B cell (primary cell): ENCODE data around the gene TSC1.

Experiments
- EZH2 ChIP-seq: IDR thresholded peaks from 2 replicates; pipeline ENCODE4 v1.6.1; 2012; ENCODE audit warnings: borderline replicate concordance, low read depth, mild to moderate bottlenecking, moderate library complexity, low read length; ENCODE audit not compliant: insufficient read depth, poor library complexity, severe bottlenecking
- TF ChIP-seq, protein P1 (sequence below): fragments of 200-600 bp; IDR thresholded peaks from one replicate; pipeline ENCODE4 v1.8.0; 2022; ENCODE audit warnings: antibody characterized with exemption, mild to moderate bottlenecking

GRCh38 chr9:132901858-132902831 is 42.3 kb downstream of the TSC1 start:
- TF ChIP-seq, protein P1, sequence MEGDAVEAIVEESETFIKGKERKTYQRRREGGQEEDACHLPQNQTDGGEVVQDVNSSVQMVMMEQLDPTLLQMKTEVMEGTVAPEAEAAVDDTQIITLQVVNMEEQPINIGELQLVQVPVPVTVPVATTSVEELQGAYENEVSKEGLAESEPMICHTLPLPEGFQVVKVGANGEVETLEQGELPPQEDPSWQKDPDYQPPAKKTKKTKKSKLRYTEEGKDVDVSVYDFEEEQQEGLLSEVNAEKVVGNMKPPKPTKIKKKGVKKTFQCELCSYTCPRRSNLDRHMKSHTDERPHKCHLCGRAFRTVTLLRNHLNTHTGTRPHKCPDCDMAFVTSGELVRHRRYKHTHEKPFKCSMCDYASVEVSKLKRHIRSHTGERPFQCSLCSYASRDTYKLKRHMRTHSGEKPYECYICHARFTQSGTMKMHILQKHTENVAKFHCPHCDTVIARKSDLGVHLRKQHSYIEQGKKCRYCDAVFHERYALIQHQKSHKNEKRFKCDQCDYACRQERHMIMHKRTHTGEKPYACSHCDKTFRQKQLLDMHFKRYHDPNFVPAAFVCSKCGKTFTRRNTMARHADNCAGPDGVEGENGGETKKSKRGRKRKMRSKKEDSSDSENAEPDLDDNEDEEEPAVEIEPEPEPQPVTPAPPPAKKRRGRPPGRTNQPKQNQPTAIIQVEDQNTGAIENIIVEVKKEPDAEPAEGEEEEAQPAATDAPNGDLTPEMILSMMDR: peak; percentile 92
- TF ChIP-seq EZH2: no peak
